PC-9 (cell line): ENCODE measurements around the gene SRP19.

Source experiments
- CTCF ChIP-seq: fragments of 200-600 bp; sonication (generic); conservative IDR thresholded peaks from 2 replicates; pipeline ENCODE4 v1.6.1; 2017; ENCODE audit warnings: mixed run types, antibody characterized with exemption, mild to moderate bottlenecking, moderate library complexity
- EZH2 ChIP-seq: fragments of 200-600 bp; sonication (generic); IDR thresholded peaks from 2 replicates; pipeline ENCODE4 v1.8.0; 2017; ENCODE audit warnings: antibody characterized with exemption, low read depth

- TF ChIP-seq CTCF (no peak), EZH2 (no peak)
Observed at GRCh38 chr5:112854651-112855050, 6.4 kb upstream of the SRP19 start.
